Fibroblast of pulmonary artery (primary cell): ENCODE results near the gene RASGRF2.

Experiments
- DNase-seq: peaks from one replicate; pipeline ENCODE4 v3.0.0-alpha.2; 2010; ENCODE audit warnings: low read depth
- H3K4me3 ChIP-seq: replicated peaks from 2 replicates; pipeline ENCODE4 v1.5.1; 2011; ENCODE audit warnings: low read depth, mild to moderate bottlenecking, control low read depth, low read length, moderate library complexity
- TF ChIP-seq, protein P1 (sequence below): IDR thresholded peaks from 2 replicates; pipeline ENCODE4 v1.5.1; 2011; ENCODE audit warnings: mild to moderate bottlenecking, control low read depth, low read length, inconsistent platforms; ENCODE audit errors: missing control alignments

The RASGRF2 gene

DNA sequence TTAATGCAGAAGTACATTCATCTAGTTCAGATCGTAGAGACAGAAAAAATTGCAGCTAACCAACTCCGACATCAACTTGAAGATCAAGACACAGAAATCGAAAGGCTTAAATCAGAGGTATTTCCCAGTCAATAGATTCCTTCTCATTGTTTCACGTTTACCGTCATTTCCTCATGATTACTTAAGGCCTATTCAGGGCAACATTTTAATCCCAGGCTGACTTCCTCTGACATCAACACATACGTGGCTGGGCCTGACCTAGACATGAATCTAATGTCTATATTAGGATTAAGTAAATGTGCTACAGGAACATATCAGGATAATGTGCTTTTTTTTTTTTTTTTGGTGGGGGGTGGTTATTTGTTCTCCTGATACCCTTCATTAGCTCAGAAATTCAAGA lies 107.9 kb downstream of the RASGRF2 start:
- TF ChIP-seq, protein P1, sequence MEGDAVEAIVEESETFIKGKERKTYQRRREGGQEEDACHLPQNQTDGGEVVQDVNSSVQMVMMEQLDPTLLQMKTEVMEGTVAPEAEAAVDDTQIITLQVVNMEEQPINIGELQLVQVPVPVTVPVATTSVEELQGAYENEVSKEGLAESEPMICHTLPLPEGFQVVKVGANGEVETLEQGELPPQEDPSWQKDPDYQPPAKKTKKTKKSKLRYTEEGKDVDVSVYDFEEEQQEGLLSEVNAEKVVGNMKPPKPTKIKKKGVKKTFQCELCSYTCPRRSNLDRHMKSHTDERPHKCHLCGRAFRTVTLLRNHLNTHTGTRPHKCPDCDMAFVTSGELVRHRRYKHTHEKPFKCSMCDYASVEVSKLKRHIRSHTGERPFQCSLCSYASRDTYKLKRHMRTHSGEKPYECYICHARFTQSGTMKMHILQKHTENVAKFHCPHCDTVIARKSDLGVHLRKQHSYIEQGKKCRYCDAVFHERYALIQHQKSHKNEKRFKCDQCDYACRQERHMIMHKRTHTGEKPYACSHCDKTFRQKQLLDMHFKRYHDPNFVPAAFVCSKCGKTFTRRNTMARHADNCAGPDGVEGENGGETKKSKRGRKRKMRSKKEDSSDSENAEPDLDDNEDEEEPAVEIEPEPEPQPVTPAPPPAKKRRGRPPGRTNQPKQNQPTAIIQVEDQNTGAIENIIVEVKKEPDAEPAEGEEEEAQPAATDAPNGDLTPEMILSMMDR, result no peak
- no peak overlapping the region for H3K4me3 ChIP-seq
- DNase-seq, result peak; percentile 15

DNA sequence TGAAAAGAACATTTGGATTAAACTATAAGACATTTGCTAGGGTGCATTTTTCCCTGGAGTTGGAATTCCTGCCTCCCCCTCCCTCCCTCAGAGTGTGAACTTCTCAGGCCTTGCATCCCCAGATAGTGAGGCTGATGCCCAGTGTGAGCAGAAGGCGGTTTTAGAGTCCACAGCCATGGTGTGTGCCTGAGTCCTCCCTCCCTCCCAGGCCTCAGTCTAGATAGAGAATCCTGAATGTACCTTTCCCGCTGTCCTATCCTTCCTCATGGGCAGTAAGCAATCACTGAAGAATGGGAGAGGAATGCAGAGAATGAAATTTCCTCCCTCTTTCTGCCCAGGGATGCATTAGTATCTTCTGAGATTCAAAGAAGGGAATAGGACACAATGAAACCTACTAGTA lies 108.5 kb downstream of the RASGRF2 start:
- no peak for DNase-seq
- no peak overlapping the region for H3K4me3 ChIP-seq
- TF ChIP-seq, protein P1, result no peak

DNA sequence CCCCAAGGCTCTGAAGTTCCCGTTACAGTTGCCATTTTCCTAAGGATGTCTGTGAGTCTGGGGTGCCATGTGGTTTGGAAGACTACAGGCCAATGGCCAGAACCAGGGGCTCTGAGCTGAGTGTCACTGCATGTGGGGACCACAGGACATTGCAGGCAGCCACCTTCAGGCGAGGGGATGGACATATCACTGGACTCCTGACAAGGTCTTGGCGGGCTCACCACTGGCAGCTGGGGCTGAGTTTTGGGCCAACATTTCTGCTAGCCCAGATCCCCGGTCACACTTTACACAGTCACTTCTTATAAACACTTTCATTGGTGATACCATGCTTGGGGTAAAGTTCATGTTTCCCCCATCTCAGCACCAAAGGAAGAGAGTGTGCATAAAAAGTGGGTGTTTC lies 109.8 kb downstream of the RASGRF2 start:
- TF ChIP-seq, protein P1, result no peak
- no peak overlapping the region for H3K4me3 ChIP-seq
- DNase-seq, result no peak

DNA sequence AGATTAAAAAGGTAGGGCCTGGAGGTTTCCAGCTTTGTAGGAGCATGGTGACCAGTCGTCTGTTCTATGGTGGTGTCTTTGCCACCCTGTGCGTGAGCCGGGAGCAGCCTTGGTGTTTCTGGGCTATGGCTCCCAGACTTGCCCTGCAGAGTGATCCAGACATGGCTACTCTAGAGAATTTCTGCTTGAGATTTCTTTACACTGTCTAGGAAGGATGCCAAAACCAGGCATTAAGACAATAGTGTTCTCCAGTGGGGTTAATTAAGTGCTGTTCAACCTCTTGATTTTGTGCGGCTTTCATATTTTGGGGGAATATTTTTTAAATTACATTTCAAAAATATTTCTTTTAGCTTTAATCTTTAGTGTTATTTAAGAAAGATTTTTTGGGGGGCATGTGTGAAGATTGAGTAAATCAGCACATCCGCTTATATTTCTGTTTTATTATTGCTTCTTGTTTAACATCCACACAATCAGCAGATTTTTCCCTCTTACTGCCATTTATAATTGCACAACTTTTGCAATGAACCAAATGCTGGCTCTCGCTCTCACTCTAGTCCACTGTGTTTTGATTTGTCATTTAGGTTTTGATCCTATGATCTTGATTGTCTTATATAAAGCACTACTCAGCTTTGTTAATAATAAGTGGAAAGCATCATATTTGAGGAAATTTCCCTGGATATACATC lies 110.5 kb downstream of the RASGRF2 start:
- no peak for DNase-seq
- TF ChIP-seq, protein P1, result no peak
- no peak overlapping the region for H3K4me3 ChIP-seq

DNA sequence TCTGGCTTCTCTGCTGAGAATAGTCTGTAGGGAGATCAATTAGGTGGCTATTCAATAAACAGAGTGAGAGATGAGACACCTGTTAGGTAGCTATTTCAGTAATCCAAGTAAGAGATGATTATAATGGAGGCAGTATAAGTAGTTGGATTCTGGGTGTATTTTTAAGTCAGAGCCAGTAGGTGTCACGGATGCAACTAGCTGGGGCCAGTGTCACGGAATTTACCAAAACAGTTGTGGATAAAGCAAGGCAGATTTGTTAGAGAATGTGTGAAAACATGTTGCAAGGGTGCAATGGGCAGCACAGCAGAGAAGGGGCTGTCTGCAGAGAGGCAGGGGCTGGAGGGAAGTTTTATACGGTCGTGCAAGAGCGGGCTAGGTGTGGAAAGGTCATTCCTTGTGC lies 114.9 kb downstream of the RASGRF2 start:
- TF ChIP-seq, protein P1, result no peak

DNA sequence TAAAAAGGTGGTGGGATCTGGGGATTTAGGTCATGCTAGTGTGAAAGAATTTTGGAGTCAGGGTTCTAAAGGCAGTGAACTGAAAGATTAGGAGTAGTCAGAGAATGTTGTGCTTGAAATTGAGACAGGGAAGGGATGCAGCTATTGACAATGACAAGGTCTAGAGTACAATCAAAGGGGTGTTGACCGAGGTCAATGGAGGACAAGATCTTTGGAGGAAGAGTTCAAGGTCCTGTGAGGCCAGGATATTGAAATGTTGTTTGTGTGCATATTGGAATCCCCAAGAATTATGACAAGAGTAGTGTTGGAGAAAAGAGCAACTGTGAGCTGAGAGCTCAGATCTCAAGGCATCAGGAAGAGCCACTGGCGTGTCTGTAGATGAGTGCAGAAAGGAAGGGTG lies 116.9 kb downstream of the RASGRF2 start:
- no peak overlapping the region for H3K4me3 ChIP-seq
- DNase-seq, result no peak
- TF ChIP-seq, protein P1, result no peak

More for the DNA sequence above, 114.9 kb downstream of the RASGRF2 start:
- DNase-seq, result no peak
- H3K4me3 ChIP-seq, result no peak overlapping the region

DNA sequence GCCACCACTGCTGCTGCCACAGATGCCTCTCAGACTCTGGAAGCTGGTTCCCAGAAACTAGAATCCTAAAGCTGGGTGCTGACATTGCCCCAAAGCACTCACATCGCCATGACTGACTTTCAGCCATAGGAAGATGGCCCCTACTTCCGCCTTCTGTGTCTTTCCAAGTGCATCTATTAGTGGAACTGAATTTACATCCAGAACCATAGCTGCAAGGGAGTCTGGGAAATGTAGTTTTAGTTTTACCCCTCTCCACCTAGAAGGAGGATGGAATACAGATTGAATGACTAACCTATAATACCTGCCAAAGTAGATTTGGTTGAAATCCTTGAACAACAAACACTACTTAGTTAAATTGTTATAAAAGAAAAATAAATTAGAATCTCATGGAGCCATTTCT lies 118.8 kb downstream of the RASGRF2 start:
- H3K4me3 ChIP-seq, result no peak overlapping the region
- TF ChIP-seq, protein P1, result no peak
- no peak for DNase-seq
